ENCODE results near the gene ALDH3A1.

- TF ChIP-seq POLR2A (IDR thresholded peaks at IDR 0.05) (no peak), CTCF (IDR thresholded peaks at IDR 0.05 in 8 of 11, conservative IDR thresholded peaks at IDR 0.05 in 3 of 11) (no peak)
Measured at GRCh38 chr17:19770985-19771735, 23.1 kb upstream of the ALDH3A1 start.

Data from spleen (tissue), 7 donors.